Mucosa of rectum (tissue), 2 donors: ENCODE measurements around the gene TELO2.
A peak's percentile ranks its signal among the peaks of the same experiment; 100 is the strongest.
"Not testable (repeated sequence)": the region's sequence is repeated elsewhere in the genome, so short reads cannot be mapped to it uniquely, and the experiment has no call there.

Experiments
- H3K27ac ChIP-seq, 2 donors: one replicate each; pipeline ENCODE4 v1.7.0; 2013; ENCODE audit warnings: inconsistent platforms in 2 of 2, low read depth in 2 of 2, low read length in 2 of 2
- H3K27me3 ChIP-seq, 2 donors: one replicate each; pipeline ENCODE4 v1.7.0; 2013; ENCODE audit warnings: low read length in 2 of 2; ENCODE audit not compliant: control insufficient read depth in 2 of 2, insufficient read depth in 2 of 2
- H3K36me3 ChIP-seq, 2 donors: one replicate each; pipeline ENCODE4 v1.7.0; 2013; ENCODE audit warnings: low read length in 2 of 2; ENCODE audit not compliant: control insufficient read depth in 2 of 2, insufficient read depth in 2 of 2
- H3K4me1 ChIP-seq, 2 donors: one replicate each; pipeline ENCODE4 v1.7.0; 2013; ENCODE audit warnings: low read length in 2 of 2, mild to moderate bottlenecking in 1 of 2; ENCODE audit not compliant: control insufficient read depth in 2 of 2, insufficient read depth in 2 of 2
- H3K4me3 ChIP-seq, 2 donors: one replicate each; pipeline ENCODE4 v1.7.0; 2013; ENCODE audit warnings: low read length in 2 of 2
- H3K9ac ChIP-seq, 2 donors: one replicate each; pipeline ENCODE4 v1.7.0; 2013; ENCODE audit warnings: low read length in 2 of 2, low read depth in 1 of 2, mild to moderate bottlenecking in 1 of 2
- H3K9me3 ChIP-seq, 2 donors: one replicate each; pipeline ENCODE4 v1.7.0; 2013; ENCODE audit warnings: low read length in 2 of 2; ENCODE audit not compliant: control insufficient read depth in 2 of 2
- donor health status: healthy.
- donor health status: Normal muscosa, but diverticular disease.

TELO2 gene

GRCh38 chr16:1474796-1475551 lies 18.2 kb upstream of the TELO2 start, which contains the start of gene CLCN7:
TSS of gene CLCN7 (minus strand) at chr16:1475028. CDS start at chr16:1474974, 54 bp downstream.
- Histone ChIP-seq H3K4me1 (peaks cover 15 to 16% of the 10 kb centered on the region in 2 donors), H3K27me3 (no peaks in the 10 kb centered on the region), H3K4me3 (peak within 1 kb of the TSS; percentile 79 to 83), H3K36me3 (no peaks in the 10 kb centered on the region), H3K9me3 (no peaks in the 10 kb centered on the region), H3K27ac (peak within 1 kb of the TSS; percentile 75 to 77), H3K9ac (peak within 1 kb of the TSS; percentile 87 to 89)

GRCh38 chr16:1475552-1476114 lies 17.5 kb upstream of the TELO2 start:
- Histone ChIP-seq H3K4me1 (peaks cover 15 to 16% of the 10 kb centered on the region in 2 donors), H3K4me3 (peak overlapping the region; percentile 79 to 83), H3K27me3 (no peaks in the 10 kb centered on the region), H3K9me3 (no peaks in the 10 kb centered on the region), H3K27ac (peak overlapping the region; percentile 75 to 77), H3K9ac (peak overlapping the region; percentile 87 to 89), H3K36me3 (no peaks in the 10 kb centered on the region)

- Histone ChIP-seq H3K9ac (no peak overlapping the region), H3K36me3 (no peaks in the 10 kb centered on the region), H3K27ac (no peak overlapping the region), H3K27me3 (no peaks in the 10 kb centered on the region), H3K9me3 (no peaks in the 10 kb centered on the region), H3K4me1 (peaks cover 11 to 14% of the 10 kb centered on the region in 2 donors), H3K4me3 (no peak overlapping the region)
Observed at GRCh38 chr16:1477033-1477432, 16.1 kb upstream of the TELO2 start.

- not testable (repeated sequence) for H3K27ac ChIP-seq, H3K9ac ChIP-seq, H3K9me3 ChIP-seq, H3K4me3 ChIP-seq, H3K36me3 ChIP-seq, H3K27me3 ChIP-seq
- H3K4me1 ChIP-seq, result peaks cover 10 to 11% of the 10 kb centered on the region in 2 donors
Observed at GRCh38 chr16:1478937-1479336, 14.2 kb upstream of the TELO2 start.

- Histone ChIP-seq H3K27me3 (no peaks in the 10 kb centered on the region), H3K36me3 (no peaks in the 10 kb centered on the region), H3K9ac (no peak overlapping the region), H3K27ac (no peak overlapping the region), H3K9me3 (no peaks in the 10 kb centered on the region), H3K4me3 (no peak overlapping the region), H3K4me1 (no peaks in the 10 kb centered on the region)
Observed at GRCh38 chr16:1481906-1482835, 11.0 kb upstream of the TELO2 start.

GRCh38 chr16:1485847-1486496 lies 7.2 kb upstream of the TELO2 start:
- Histone ChIP-seq H3K27me3 (no peaks in the 10 kb centered on the region), H3K4me1 (no peaks in the 10 kb centered on the region), H3K9ac (no peak overlapping the region), H3K9me3 (no peaks in the 10 kb centered on the region), H3K27ac (no peak overlapping the region), H3K36me3 (no peaks in the 10 kb centered on the region), H3K4me3 (no peak overlapping the region)

GRCh38 chr16:1486551-1487390 lies 6.4 kb upstream of the TELO2 start:
- no peaks in the 10 kb centered on the region for H3K4me1 ChIP-seq
- no peak overlapping the region for H3K9ac ChIP-seq
- no peaks in the 10 kb centered on the region for H3K27me3 ChIP-seq
- no peak overlapping the region for H3K27ac ChIP-seq
- H3K9me3 ChIP-seq, result no peaks in the 10 kb centered on the region
- no peaks in the 10 kb centered on the region for H3K36me3 ChIP-seq
- no peak overlapping the region for H3K4me3 ChIP-seq

GRCh38 chr16:1487395-1488053 lies 5.6 kb upstream of the TELO2 start:
- Histone ChIP-seq H3K9ac (no peak overlapping the region), H3K27ac (no peak overlapping the region), H3K4me1 (peaks cover 3 to 4% of the 10 kb centered on the region in 2 donors), H3K9me3 (no peaks in the 10 kb centered on the region), H3K4me3 (no peak overlapping the region), H3K36me3 (no peaks in the 10 kb centered on the region), H3K27me3 (no peaks in the 10 kb centered on the region)
